SK-N-SH treated with all-trans-retinoic acid at 6 μM for 48 hours (cell line): ENCODE results near the gene CDA.

Source experiments
- CSRNP3 ChIP-seq: fragments of 250-450 bp; sonication (Bioruptor Pico); IDR thresholded peaks from 2 replicates; pipeline ENCODE4 v1.5.1; 2021; ENCODE audit warnings: mild to moderate bottlenecking, moderate library complexity
- PATZ1 ChIP-seq: fragments of 250-450 bp; sonication (Bioruptor Pico); IDR thresholded peaks from 2 replicates; pipeline ENCODE4 v1.8.0; 2020; ENCODE audit warnings: mild to moderate bottlenecking, moderate library complexity, borderline replicate concordance
- RARB ChIP-seq: fragments of 250-450 bp; sonication (Bioruptor Pico); IDR thresholded peaks from 2 replicates; pipeline ENCODE4 v1.8.0; 2021; ENCODE audit warnings: mild to moderate bottlenecking, moderate library complexity
- ZFP30 ChIP-seq: fragments of 450-650 bp; formaldehyde crosslinking; IDR thresholded peaks from 2 replicates; pipeline ENCODE4 v1.5.0; 2022; ENCODE audit warnings: mild to moderate bottlenecking, moderate library complexity
- ZNF565 ChIP-seq: fragments of 450-650 bp; formaldehyde crosslinking; conservative IDR thresholded peaks from 2 replicates; pipeline ENCODE4 v1.5.0; 2020; ENCODE audit warnings: low read depth, mild to moderate bottlenecking, moderate library complexity
- TF ChIP-seq, protein P1 (sequence below): fragments of 250-450 bp; sonication (Bioruptor Pico); IDR thresholded peaks from 2 replicates; pipeline ENCODE4 v1.5.1; 2020; ENCODE audit warnings: low read depth, mild to moderate bottlenecking, moderate library complexity
- TF ChIP-seq, protein P2 (sequence below): fragments of 250-450 bp; sonication (Bioruptor Pico); IDR thresholded peaks from 2 replicates; pipeline ENCODE4 v1.8.0; 2021; ENCODE audit warnings: low read depth, mild to moderate bottlenecking, moderate library complexity, borderline replicate concordance

- TF ChIP-seq, protein P1, sequence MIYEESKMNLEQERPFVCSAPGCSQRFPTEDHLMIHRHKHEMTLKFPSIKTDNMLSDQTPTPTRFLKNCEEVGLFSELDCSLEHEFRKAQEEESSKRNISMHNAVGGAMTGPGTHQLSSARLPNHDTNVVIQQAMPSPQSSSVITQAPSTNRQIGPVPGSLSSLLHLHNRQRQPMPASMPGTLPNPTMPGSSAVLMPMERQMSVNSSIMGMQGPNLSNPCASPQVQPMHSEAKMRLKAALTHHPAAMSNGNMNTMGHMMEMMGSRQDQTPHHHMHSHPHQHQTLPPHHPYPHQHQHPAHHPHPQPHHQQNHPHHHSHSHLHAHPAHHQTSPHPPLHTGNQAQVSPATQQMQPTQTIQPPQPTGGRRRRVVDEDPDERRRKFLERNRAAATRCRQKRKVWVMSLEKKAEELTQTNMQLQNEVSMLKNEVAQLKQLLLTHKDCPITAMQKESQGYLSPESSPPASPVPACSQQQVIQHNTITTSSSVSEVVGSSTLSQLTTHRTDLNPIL, result 0 out of 2 replicates have a peak, but pooled peaks have one; percentile 40
- TF ChIP-seq RARB (CRISPR knock-in tag) (no peak), ZFP30 (CRISPR knock-in tag) (no peak), CSRNP3 (CRISPR knock-in tag) (peak; percentile 20; the same call in 1 of the 2 replicates), PATZ1 (CRISPR knock-in tag) (no peak), ZNF565 (CRISPR knock-in tag) (no peak)
- TF ChIP-seq, protein P2, sequence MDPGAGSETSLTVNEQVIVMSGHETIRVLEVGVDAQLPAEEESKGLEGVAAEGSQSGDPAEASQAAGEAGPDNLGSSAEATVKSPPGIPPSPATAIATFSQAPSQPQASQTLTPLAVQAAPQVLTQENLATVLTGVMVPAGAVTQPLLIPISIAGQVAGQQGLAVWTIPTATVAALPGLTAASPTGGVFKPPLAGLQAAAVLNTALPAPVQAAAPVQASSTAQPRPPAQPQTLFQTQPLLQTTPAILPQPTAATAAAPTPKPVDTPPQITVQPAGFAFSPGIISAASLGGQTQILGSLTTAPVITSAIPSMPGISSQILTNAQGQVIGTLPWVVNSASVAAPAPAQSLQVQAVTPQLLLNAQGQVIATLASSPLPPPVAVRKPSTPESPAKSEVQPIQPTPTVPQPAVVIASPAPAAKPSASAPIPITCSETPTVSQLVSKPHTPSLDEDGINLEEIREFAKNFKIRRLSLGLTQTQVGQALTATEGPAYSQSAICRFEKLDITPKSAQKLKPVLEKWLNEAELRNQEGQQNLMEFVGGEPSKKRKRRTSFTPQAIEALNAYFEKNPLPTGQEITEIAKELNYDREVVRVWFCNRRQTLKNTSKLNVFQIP (CRISPR knock-in tag), result no peak
Measured at GRCh38 chr1:20661207-20662109, 72.6 kb downstream of the CDA start, which contains the start of gene DDOST.
